ENCODE measurements around the gene NELL1.

NELL1 gene

GRCh38 chr11:21350613-21351012, 681.2 kb downstream of the NELL1 start:
- H3K4me3 ChIP-seq (ENCODE audit: low read depth, low read length) = no peak overlapping the region
- no peak for DNase-seq (ENCODE audit: low read depth)
- TF ChIP-seq CTCF (IDR thresholded peaks at IDR 0.05; ENCODE audit: insufficient read depth, low read depth, low read length, missing control alignments) = no peak

GRCh38 chr11:21353425-21353824, 684.0 kb downstream of the NELL1 start:
- no peak for TF ChIP-seq CTCF (IDR thresholded peaks at IDR 0.05; ENCODE audit: insufficient read depth, low read depth, low read length, missing control alignments)
- H3K4me3 ChIP-seq (ENCODE audit: low read depth, low read length) = no peak overlapping the region
- no peak for DNase-seq (ENCODE audit: low read depth)

GRCh38 chr11:21364866-21365624, 695.7 kb downstream of the NELL1 start:
- DNase-seq (ENCODE audit: low read depth) = no peak
- no peak for TF ChIP-seq CTCF (IDR thresholded peaks at IDR 0.05; ENCODE audit: insufficient read depth, low read depth, low read length, missing control alignments)
- no peak overlapping the region for H3K4me3 ChIP-seq (ENCODE audit: low read depth, low read length)

GRCh38 chr11:21369947-21370346, 700.6 kb downstream of the NELL1 start:
- DNase-seq (ENCODE audit: low read depth) = no peak
- TF ChIP-seq CTCF (IDR thresholded peaks at IDR 0.05; ENCODE audit: insufficient read depth, low read depth, low read length, missing control alignments) = no peak
- H3K4me3 ChIP-seq (ENCODE audit: low read depth, low read length) = no peak overlapping the region

- no peak for TF ChIP-seq CTCF (IDR thresholded peaks at IDR 0.05; ENCODE audit: insufficient read depth, low read depth, low read length, missing control alignments)
- no peak for DNase-seq (ENCODE audit: low read depth)
- no peak overlapping the region for H3K4me3 ChIP-seq (ENCODE audit: low read depth, low read length)
These were observed 701.7 kb downstream of the NELL1 start for GRCh38 chr11:21371044-21371443.

GRCh38 chr11:21372672-21373071, 703.3 kb downstream of the NELL1 start:
- no peak for TF ChIP-seq CTCF (IDR thresholded peaks at IDR 0.05; ENCODE audit: insufficient read depth, low read depth, low read length, missing control alignments)
- DNase-seq (ENCODE audit: low read depth) = no peak
- no peak overlapping the region for H3K4me3 ChIP-seq (ENCODE audit: low read depth, low read length)

GRCh38 chr11:21374376-21374775, 705.0 kb downstream of the NELL1 start:
- no peak overlapping the region for H3K4me3 ChIP-seq (ENCODE audit: low read depth, low read length)
- no peak for DNase-seq (ENCODE audit: low read depth)
- TF ChIP-seq CTCF (IDR thresholded peaks at IDR 0.05; ENCODE audit: insufficient read depth, low read depth, low read length, missing control alignments) = no peak

Measured in GM12865 (cell line).